Stimulated activated CD4-positive, alpha-beta T cell treated with anti-CD3 and anti-CD28 coated beads, Interleukin-12 subunit alpha, Interleukin-12 subunit beta, amount 100 ng/mL, for 24 hours (primary cell): ENCODE measurements around the gene PHF23.

Experiments
- DNase-seq, 2 experiments: peaks; one replicate each; pipeline ENCODE4 v3.0.0-alpha.2; 2020; ENCODE audit warnings: low read depth in 2 of 2

Gene PHF23

DNA sequence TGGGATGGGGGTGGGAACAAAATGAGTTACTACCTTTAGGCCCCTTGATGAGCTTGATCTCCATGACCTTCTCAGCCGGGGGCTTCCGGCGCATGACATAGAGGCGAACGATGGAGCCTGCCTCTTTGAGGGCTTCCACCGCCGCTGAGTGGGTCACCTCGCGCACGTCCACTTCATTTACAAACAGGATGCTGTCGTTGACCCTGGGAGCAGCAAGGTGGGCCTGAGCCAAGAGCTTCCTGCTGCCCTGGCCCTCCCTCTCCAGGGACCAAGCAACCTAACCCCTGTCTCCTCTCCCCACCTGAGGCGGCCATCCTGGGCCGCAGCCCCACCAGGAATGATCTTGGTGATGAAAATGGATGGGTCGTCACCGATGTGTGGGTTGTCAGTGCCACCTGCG lies 35.9 kb downstream of the PHF23 start:
- no peak for DNase-seq

DNA sequence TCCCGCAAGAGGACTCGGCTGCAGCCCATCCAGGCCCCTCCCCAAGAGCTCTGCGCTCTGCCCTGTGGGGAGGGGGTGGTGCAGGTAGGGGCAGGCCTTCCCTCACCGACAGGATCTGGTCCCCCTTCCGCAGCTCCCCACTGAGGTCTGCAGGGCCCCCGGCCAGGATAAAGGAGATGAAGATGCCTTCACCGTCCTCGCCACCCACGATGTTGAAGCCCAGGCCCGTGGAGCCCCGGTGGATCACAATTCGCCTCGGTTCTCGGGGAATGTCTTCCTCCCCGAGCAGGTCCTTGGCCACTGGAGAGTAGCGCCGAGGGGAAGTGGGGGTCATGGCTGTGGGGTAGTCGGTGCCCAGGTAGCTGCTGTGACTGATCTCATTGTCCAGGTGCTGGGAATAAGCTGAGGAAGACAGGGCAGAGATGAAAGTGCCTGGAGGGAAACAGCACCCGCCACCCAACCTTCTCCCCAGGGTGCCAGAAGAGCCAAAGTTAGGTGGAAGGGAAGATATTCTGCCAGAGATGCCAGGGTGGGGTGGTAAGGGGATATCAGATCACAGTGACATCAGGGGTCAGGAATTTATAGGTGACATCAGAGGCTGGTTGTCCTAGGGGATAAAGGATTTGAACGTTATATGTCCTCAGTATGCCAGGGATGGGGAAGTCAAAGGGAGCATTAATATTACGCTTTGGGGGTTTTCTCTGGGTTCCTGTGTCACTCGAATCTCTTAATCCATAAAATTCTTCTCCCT lies 42.4 kb downstream of the PHF23 start:
- no peak for DNase-seq

DNA sequence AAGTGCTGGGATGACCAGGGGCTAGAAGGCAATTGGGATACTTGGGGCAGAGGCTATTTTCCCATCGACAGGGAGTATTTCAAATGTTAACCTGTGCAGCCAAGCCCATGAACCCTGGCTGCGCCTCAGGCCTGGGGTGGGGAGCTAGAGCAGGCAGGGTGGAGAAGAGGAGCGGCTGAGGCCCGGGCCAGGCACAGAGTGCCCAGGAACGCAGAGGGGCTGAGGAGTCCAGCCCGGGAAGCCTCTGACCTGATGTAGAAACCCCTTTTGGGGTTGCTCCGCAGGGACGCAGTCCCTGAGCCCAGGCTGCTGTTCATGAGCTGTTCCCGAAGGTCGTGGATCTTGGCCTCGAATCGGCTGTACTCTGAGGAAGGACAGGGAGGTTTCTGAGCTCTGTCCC lies 43.3 kb downstream of the PHF23 start:
- no peak for DNase-seq

DNA sequence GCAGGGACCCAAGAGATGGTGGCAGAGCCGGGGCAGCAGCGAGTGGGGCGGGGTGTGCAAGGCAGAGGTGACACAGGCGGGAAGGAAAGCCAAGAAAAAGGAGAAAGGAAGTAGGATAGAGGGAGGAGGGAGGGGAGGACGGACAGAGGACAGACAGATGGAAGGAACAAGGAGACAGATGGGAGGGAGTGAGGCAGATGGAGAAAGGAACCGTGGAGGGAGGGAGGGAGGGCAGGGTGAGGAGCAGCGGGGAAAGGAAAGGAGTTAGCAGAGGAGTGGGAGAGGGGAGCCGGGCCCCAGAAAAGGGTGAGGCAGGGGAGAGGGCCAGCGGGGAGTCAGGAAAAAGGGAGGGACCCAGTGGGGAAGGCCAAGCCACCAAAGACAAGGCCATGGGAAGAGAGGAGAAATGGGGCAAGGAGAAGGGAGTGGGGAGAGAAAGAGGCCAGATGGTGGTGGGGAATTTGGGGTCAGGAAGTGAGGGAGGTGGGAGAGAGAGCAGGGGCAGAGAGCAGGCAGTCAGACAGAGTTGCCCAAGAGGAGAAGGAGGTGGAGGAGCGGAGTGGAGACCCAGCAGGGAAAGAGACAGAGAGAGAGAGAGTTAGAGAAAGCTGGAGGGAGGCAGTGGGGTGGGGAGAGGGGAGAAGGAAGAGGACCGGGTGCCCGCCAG lies 46.9 kb downstream of the PHF23 start:
- no peak for DNase-seq

DNA sequence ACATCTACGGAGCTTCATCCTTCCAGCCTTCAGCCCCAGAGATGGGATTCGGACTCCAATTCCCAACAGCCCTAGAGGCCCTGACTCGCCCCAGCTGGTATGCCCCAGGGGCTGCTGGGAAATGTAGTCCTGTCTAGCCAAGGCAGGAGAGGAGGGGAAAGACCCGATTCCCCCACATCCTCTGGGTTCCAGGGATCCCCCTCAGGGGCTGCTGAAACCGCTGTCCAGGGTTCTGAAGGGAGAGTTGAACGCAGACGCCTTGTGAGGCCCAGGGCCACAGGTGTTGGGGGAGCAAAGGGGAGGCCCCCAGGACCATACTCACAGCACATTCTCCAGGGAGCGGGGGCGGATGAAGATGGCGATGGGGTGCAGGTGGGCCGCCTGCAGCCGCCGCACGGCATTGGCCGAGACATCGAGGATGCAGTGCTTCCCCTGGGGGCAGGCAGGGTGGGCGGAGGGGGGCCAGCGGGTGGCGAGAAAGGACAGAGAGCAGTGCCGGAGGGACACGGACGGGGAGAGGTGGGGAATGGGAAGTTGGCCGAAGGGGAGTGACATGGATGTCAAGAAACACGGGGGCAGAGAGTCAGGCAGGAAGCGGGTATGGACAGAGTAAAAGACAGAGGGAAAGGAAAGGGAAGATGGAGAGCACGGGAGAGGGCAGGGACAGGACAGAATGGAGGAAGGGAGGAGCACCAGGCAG lies 47.5 kb downstream of the PHF23 start:
- no peak for DNase-seq

DNA sequence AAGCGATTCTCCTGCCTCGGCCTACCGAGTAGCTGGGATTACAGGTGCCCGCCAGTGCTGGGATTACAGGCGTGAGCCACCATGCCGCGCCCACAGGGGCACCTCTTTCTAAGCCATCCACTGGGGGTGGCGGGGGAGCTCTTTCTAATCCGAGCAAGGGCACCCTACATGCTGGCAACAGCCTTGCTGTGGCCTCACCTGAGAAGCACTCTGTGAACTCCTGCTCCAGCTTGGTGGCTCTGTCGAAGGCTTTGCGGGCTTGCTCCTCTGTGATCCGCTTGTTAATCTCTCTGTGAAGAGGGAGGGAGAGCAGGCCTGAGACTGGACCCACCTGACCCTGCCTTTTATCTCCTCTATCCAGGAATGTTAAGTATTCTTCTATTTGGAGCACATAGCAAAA lies 48.2 kb downstream of the PHF23 start:
- no peak for DNase-seq

DNA sequence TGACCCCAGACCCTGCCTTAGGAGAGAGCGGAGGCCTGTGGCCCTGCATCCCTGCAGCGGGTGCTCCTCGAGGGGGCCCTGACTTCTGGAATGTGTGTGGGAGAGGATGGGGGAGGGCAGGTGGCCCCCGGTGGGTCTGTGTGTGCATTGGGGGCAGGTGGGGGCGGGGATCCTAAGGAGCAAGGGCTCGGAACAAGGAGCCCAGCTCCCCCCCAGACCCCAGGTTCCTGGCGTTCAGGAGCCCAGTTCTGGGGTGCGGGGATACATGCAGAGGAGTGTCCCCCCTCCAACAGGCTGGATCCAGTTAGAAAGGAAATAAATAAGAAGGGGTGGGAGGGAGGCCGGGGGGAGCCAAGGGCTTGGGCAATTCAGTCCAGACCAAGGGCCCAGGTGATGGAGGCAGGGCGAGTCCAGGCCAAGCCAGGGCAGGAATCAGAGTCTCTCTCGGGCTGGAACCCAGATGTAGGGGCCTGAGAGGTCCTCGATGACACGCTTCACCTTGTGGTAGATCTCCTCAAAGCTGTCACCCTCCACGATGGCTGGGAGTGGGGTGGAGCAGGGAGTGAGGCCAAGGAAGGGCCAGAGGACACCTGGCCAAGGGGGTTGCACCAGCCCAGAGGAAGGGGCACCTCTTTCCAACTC lies 48.9 kb downstream of the PHF23 start:
- no peak for DNase-seq

DNA sequence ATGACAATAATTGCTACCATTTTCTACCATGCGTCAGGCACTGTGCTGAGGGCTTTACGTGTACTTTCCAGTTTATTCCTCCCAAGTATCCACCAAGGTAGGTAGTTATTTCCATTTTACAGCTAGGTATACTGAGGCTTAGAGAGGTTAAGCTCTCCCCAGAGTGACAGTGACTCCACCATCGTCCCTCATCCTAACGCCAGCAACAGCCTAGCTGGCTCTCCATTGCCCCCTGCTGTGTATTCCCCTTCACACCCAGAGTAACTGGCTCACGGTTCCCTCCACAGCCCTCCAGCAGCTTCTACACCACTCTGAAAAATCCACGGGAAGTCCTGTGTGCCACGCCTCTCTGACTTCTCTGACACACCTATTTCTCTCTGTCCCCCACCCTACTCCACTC lies 53.0 kb downstream of the PHF23 start:
- DNase-seq: no peak
